ENCODE data around the gene LBHD1. TPM values are rescaled to one million over a fixed set of nuclear protein-coding genes. Genes with fewer than 3 reads are reported as not detected.
"Not testable (repeated sequence)": the region's sequence is repeated elsewhere in the genome, so short reads cannot be mapped to it uniquely, and the experiment has no call there.

Gene LBHD1
- polyA plus RNA-seq, 3 donors: 1.9 to 9.1 (median 2.9) TPM

GRCh38 chr11:62652161-62653006, 19.7 kb downstream of the LBHD1 start:
- peak overlapping the region; percentile 92 for H2AFZ ChIP-seq (ENCODE audit: insufficient read depth, low read depth, low read length, poor library complexity, severe bottlenecking)
- peaks cover 11 to 17% of the 10 kb centered on the region in 2 donors for H3K4me1 ChIP-seq (ENCODE audit: control insufficient read depth in 1 of 2, insufficient read depth in 2 of 2, low read length in 2 of 2)
- H4K20me1 ChIP-seq (ENCODE audit: insufficient read depth, low read length): no peaks in the 10 kb centered on the region
- TF ChIP-seq, protein P1, sequence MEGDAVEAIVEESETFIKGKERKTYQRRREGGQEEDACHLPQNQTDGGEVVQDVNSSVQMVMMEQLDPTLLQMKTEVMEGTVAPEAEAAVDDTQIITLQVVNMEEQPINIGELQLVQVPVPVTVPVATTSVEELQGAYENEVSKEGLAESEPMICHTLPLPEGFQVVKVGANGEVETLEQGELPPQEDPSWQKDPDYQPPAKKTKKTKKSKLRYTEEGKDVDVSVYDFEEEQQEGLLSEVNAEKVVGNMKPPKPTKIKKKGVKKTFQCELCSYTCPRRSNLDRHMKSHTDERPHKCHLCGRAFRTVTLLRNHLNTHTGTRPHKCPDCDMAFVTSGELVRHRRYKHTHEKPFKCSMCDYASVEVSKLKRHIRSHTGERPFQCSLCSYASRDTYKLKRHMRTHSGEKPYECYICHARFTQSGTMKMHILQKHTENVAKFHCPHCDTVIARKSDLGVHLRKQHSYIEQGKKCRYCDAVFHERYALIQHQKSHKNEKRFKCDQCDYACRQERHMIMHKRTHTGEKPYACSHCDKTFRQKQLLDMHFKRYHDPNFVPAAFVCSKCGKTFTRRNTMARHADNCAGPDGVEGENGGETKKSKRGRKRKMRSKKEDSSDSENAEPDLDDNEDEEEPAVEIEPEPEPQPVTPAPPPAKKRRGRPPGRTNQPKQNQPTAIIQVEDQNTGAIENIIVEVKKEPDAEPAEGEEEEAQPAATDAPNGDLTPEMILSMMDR (IDR thresholded peaks at IDR 0.05): no peak
- intact Hi-C loops (cut with micrococcal nuclease): loop anchor here (2.0 to 5.0 kb wide), 3 partner anchors 26 to 60 kb away; partner anchors contain the start of genes BSCL2 (in 1 of the 2), GNG3 (in 1 of the 2), TUT1 (in 1 of the 2) and UBXN1 (in 1 of the 2)
- peaks cover 21 to 24% of the 10 kb centered on the region in 2 donors for H3K36me3 ChIP-seq (replicated peaks in 1 of 2; ENCODE audit: control insufficient read depth in 1 of 2, insufficient read depth in 2 of 2, low read length in 2 of 2)
- peaks cover 35% of the 10 kb centered on the region for H3K79me2 ChIP-seq (ENCODE audit: insufficient read depth, low read length)
- H3K27ac ChIP-seq (ENCODE audit: low read depth in 1 of 2, low read length in 2 of 2): peak overlapping the region; percentile 65 to 89
- peak overlapping the region; percentile 91 for H3K9ac ChIP-seq (ENCODE audit: insufficient read depth, low read length, poor library complexity, severe bottlenecking)
- H3K27me3 Mint-ChIP-seq (ENCODE audit: low read depth in 3 of 3): peaks cover 0 to 3% (median 0%) of the 10 kb centered on the region in 3 donors
- 43% methylated on average over 14 of the region's 16 CpGs for WGBS (ENCODE audit: insufficient coverage)
- no peaks in the 10 kb centered on the region for H3K9me3 ChIP-seq (replicated peaks in 1 of 2; ENCODE audit: control insufficient read depth in 1 of 2, insufficient read depth in 1 of 2, low read length in 2 of 2)
- H3K4me2 ChIP-seq (replicated peaks; ENCODE audit: extremely low read depth, low read length, poor library complexity, severe bottlenecking): peak overlapping the region; percentile 99
- H3K9me3 Mint-ChIP-seq: no peaks in the 10 kb centered on the region
- H3K4me1 Mint-ChIP-seq: peaks cover 23% of the 10 kb centered on the region
- peaks cover 14 to 28% of the 10 kb centered on the region in 2 donors for H3K36me3 Mint-ChIP-seq
- no peaks in the 10 kb centered on the region for H3K27me3 ChIP-seq (ENCODE audit: control insufficient read depth in 2 of 2, insufficient read depth in 2 of 2, low read length in 2 of 2)
- peak overlapping the region; percentile 67 to 97 (median 79) for H3K4me3 ChIP-seq (replicated peaks in 1 of 3; ENCODE audit: low read depth in 2 of 3, low read length in 3 of 3)
- peak overlapping the region; percentile 87 to 94 for H3K4me3 Mint-ChIP-seq
- peak overlapping the region; percentile 86 to 94 (median 91) for H3K27ac Mint-ChIP-seq
- no peak for DNase-seq

DNA sequence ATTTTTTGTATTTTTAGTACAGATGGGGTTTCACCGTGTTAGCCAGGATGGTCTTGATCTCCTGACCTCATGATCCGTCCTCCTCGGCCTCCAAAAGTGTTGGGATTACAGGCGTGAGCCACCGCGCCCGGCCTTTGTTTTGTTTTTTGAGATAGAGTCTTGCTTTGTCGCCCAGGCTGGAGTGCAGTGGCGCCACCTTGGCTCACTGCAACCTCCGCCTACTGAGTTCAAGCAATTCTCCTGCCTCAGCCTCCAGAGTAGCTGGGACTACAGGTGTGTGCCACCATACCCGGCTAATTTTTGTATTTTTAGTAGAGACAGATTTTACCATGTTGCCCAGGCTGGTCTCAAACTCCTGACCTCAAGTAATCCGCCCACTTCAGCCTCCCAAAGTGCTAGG, 21.8 kb downstream of the LBHD1 start:
- H3K4me1 ChIP-seq (ENCODE audit: control insufficient read depth in 1 of 2, insufficient read depth in 2 of 2, low read length in 2 of 2): peaks cover 24 to 34% of the 10 kb centered on the region in 2 donors
- not testable (repeated sequence) for H4K20me1 ChIP-seq (ENCODE audit: insufficient read depth, low read length); H3K9ac ChIP-seq (ENCODE audit: insufficient read depth, low read length, poor library complexity, severe bottlenecking); DNase-seq; H3K27ac ChIP-seq (ENCODE audit: low read depth in 1 of 2, low read length in 2 of 2); H3K27ac Mint-ChIP-seq; H3K4me2 ChIP-seq (replicated peaks; ENCODE audit: extremely low read depth, low read length, poor library complexity, severe bottlenecking); H3K27me3 Mint-ChIP-seq (ENCODE audit: low read depth in 3 of 3); H3K9me3 Mint-ChIP-seq; H3K4me3 Mint-ChIP-seq; H2AFZ ChIP-seq (ENCODE audit: insufficient read depth, low read depth, low read length, poor library complexity, severe bottlenecking); H3K4me3 ChIP-seq (replicated peaks in 1 of 3; ENCODE audit: low read depth in 2 of 3, low read length in 3 of 3); H3K9me3 ChIP-seq (replicated peaks in 1 of 2; ENCODE audit: control insufficient read depth in 1 of 2, insufficient read depth in 1 of 2, low read length in 2 of 2); H3K27me3 ChIP-seq (ENCODE audit: control insufficient read depth in 2 of 2, insufficient read depth in 2 of 2, low read length in 2 of 2)
- H3K79me2 ChIP-seq (ENCODE audit: insufficient read depth, low read length): peaks cover 51% of the 10 kb centered on the region
- Mint-ChIP-seq H3K36me3 (peaks cover 14 to 28% of the 10 kb centered on the region in 2 donors), H3K4me1 (peaks cover 32% of the 10 kb centered on the region)
- WGBS (ENCODE audit: insufficient coverage): 100% methylated on average over 6 of the region's 12 CpGs
- peaks cover 21 to 24% of the 10 kb centered on the region in 2 donors for H3K36me3 ChIP-seq (replicated peaks in 1 of 2; ENCODE audit: control insufficient read depth in 1 of 2, insufficient read depth in 2 of 2, low read length in 2 of 2)
- intact Hi-C loops (cut with micrococcal nuclease): loop anchor here (5.0 kb wide), 2 partner anchors 57 to 58 kb away; partner anchors contain the start of genes BSCL2 (in 1 of the 2), GNG3 (in 1 of the 2) and TUT1 (in 1 of the 2)
